SK-N-SH treated with all-trans-retinoic acid at 6 μM for 48 hours (cell line): ENCODE results near the gene LIG1.

Experiments used
- ARNTL ChIP-seq: fragments of 450-650 bp; formaldehyde crosslinking; IDR thresholded peaks from 2 replicates; pipeline ENCODE4 v1.5.0; 2020; ENCODE audit warnings: low read depth, mild to moderate bottlenecking, moderate library complexity, borderline replicate concordance
- OSR1 ChIP-seq: fragments of 250-450 bp; sonication (Bioruptor Pico); IDR thresholded peaks from 2 replicates; pipeline ENCODE4 v1.8.0; 2022; ENCODE audit warnings: moderate library complexity, mild to moderate bottlenecking, inconsistent platforms
- PATZ1 ChIP-seq: fragments of 250-450 bp; sonication (Bioruptor Pico); IDR thresholded peaks from 2 replicates; pipeline ENCODE4 v1.8.0; 2020; ENCODE audit warnings: mild to moderate bottlenecking, moderate library complexity, borderline replicate concordance
- PPARA ChIP-seq: fragments of 250-450 bp; sonication (Bioruptor Pico); IDR thresholded peaks from 2 replicates; pipeline ENCODE4 v1.5.0; 2020; ENCODE audit warnings: mild to moderate bottlenecking, borderline replicate concordance
- SNAI2 ChIP-seq: fragments of 250-450 bp; sonication (Bioruptor Pico); IDR thresholded peaks from 2 replicates; pipeline ENCODE4 v1.5.0; 2020; ENCODE audit warnings: mild to moderate bottlenecking, moderate library complexity
- ZFP3 ChIP-seq: fragments of 250-450 bp; sonication (Bioruptor Pico); IDR thresholded peaks from 2 replicates; pipeline ENCODE4 v1.5.0; 2020; ENCODE audit warnings: mild to moderate bottlenecking, moderate library complexity
- ZFP30 ChIP-seq: fragments of 450-650 bp; formaldehyde crosslinking; IDR thresholded peaks from 2 replicates; pipeline ENCODE4 v1.5.0; 2022; ENCODE audit warnings: mild to moderate bottlenecking, moderate library complexity
- ZNF70 ChIP-seq: fragments of 450-650 bp; formaldehyde crosslinking; IDR thresholded peaks from 2 replicates; pipeline ENCODE4 v1.5.0; 2020; ENCODE audit warnings: mild to moderate bottlenecking, moderate library complexity

- TF ChIP-seq ARNTL (CRISPR knock-in tag) (no peak), SNAI2 (CRISPR knock-in tag) (no peak), ZFP30 (CRISPR knock-in tag) (no peak), ZFP3 (CRISPR knock-in tag) (no peak), PPARA (no peak), PATZ1 (CRISPR knock-in tag) (no peak), OSR1 (CRISPR knock-in tag) (no peak), ZNF70 (CRISPR knock-in tag) (no peak)
These were observed 84.0 kb downstream of the LIG1 start for GRCh38 chr19:48085904-48086864.
